GM10248 (cell line): ENCODE results near the gene FKBP15.

Experiments
- CTCF ChIA-PET: fragments of 300-600 bp; sonication (Branson Sonifier 250); formaldehyde crosslinking; extraction: SDS; loops from one replicate; lab custom pipeline; 2021; ENCODE audit warnings: antibody characterized with exemption; lab: Yijun Ruan, JAX
- POLR2A ChIA-PET: fragments of 350-650 bp; sonication (Branson Sonifier 250); formaldehyde crosslinking; extraction: SDS; loops from one replicate; lab custom pipeline; 2020; ENCODE audit warnings: antibody characterized with exemption; lab: Yijun Ruan, JAX
- DNase-seq: peaks from one replicate; pipeline ENCODE4 v3.0.0; 2012; ENCODE audit errors: extremely low spot score
- TF ChIP-seq, protein P1 (sequence below): IDR thresholded peaks from 2 replicates; pipeline ENCODE4 v1.5.1; 2012; ENCODE audit warnings: mild to moderate bottlenecking, low read depth; ENCODE audit errors: extremely low read depth, missing control alignments, control extremely low read depth

Gene FKBP15

DNA sequence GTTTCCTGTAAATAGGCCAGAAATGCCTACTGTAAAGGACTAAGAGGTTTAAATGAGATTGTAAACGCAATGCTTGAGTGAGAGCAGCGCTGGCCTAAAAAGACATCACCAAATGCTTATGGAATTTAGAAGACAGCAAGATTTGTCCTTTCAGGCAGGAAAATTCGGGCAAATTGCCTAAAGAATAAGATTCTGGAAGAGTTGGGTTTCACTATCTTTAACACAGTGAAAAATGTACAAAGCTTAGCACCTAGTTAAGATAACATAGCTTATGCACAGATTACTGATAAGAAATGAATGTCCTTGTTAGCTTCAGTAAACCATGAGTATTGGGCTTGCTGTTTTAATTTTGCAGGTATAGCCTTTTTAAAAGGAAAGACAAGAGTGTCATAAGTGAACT is 4.7 kb downstream of the FKBP15 start:
- no peak for DNase-seq
- TF ChIP-seq, protein P1, sequence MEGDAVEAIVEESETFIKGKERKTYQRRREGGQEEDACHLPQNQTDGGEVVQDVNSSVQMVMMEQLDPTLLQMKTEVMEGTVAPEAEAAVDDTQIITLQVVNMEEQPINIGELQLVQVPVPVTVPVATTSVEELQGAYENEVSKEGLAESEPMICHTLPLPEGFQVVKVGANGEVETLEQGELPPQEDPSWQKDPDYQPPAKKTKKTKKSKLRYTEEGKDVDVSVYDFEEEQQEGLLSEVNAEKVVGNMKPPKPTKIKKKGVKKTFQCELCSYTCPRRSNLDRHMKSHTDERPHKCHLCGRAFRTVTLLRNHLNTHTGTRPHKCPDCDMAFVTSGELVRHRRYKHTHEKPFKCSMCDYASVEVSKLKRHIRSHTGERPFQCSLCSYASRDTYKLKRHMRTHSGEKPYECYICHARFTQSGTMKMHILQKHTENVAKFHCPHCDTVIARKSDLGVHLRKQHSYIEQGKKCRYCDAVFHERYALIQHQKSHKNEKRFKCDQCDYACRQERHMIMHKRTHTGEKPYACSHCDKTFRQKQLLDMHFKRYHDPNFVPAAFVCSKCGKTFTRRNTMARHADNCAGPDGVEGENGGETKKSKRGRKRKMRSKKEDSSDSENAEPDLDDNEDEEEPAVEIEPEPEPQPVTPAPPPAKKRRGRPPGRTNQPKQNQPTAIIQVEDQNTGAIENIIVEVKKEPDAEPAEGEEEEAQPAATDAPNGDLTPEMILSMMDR: no peak
- ChIA-PET CTCF (no interaction called here), POLR2A (no interaction called here)

DNA sequence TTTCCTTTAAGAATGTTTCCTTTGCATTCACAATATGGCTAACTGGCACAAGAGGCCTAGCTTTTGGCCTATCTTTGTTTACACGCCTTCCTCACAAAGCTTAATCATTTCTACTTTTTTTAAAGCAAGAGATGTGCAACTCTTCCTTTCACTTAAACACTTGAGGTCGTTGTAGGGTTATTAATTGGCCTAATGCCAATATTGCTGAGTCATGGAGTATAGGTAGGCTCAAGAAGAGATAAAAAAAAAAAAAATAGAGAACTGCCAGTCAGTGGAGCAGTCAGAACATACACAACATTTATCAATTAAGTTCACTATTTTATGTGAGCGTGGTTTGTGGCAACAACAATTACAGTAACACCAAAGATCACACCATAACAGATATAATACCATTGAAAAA is 5.9 kb downstream of the FKBP15 start:
- POLR2A ChIA-PET: no interaction called here
- DNase-seq: no peak
- TF ChIP-seq, protein P1: no peak
- CTCF ChIA-PET: interaction anchor here (1.0 kb wide), 2 partner anchors 9 to 59 kb away, joined by 3 read pairs; partner anchors contain the start of gene CDC26

DNA sequence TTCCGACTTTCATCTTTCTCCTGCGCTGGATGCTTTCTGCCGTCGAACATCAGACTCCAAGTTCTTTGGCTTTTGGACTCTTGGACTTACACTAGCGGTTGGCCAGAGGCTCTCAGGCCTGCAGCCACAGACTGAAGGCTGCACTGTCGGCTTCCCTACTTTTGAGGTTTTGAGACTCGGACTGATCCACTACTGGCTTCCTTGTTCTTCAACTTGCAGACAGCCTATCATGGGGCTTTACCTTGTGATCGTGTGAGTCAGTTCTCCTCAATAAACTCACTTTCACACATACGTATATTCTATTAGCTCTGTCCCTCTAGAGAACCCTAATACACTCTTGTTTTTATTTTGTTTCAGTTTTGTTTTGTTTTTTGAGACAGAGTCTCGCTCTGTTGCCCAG is 10.3 kb downstream of the FKBP15 start:
- POLR2A ChIA-PET: no interaction called here
- TF ChIP-seq, protein P1: no peak
- DNase-seq: no peak
- CTCF ChIA-PET: interaction anchor here (0.8 to 1.5 kb wide), 3 partner anchors 8 to 64 kb away, joined by 3 to 6 read pairs (median 3); partner anchors contain the start of genes CDC26 and PRPF4

DNA sequence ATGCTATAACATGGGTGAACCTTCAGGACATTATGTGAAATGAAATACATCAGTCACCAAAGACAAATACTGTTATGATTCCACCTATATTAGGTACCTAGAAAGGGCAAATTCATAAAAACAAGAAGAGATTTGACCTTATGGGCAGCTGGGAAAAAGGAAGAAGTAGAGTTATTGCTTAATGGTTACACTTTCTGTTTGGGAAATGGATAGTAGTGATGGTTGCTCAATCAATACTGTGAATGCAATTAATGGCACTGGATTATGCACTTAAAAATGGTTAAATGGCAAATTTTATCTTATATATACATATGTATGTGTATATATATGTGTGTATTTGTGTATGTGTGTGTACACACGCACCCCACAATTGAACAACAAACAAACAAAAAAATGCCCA is 15.2 kb downstream of the FKBP15 start:
- DNase-seq: no peak
- CTCF ChIA-PET: interaction anchor here (0.8 to 4.9 kb wide), 4 partner anchors 9 to 15 kb away, joined by 3 to 21 read pairs (median 3); partner anchors contain the start of genes FKBP15 and SLC31A1
- POLR2A ChIA-PET: interaction anchor here (1.0 kb wide), 1 partner anchor 15 kb away, joined by 4 read pairs; the partner anchor contains the start of genes FKBP15 and SLC31A1
- TF ChIP-seq, protein P1: no peak

DNA sequence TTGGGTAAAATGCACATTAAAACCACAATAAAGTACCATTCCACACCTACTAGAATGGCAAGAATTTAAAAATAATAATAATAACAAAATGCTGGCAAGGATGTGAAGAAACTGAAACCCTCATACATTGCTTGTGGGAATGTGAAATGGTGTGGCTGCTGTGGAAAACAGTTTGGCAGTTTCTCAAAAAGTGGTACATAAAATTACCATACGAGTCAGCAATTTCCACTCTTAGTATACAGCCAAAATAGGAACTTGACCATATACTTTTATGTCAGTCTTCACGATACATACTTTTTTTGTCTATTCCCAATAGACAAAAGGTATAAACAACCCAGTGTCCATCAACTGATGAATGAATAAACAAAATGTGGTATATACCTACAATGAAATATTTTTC is 15.6 kb downstream of the FKBP15 start:
- TF ChIP-seq, protein P1: no peak
- ChIA-PET CTCF (interaction anchor here (1.4 to 4.9 kb wide), 2 partner anchors 15 kb away, joined by 3 to 21 read pairs; partner anchors contain the start of genes FKBP15 and SLC31A1), POLR2A (no interaction called here)
- DNase-seq: no peak

DNA sequence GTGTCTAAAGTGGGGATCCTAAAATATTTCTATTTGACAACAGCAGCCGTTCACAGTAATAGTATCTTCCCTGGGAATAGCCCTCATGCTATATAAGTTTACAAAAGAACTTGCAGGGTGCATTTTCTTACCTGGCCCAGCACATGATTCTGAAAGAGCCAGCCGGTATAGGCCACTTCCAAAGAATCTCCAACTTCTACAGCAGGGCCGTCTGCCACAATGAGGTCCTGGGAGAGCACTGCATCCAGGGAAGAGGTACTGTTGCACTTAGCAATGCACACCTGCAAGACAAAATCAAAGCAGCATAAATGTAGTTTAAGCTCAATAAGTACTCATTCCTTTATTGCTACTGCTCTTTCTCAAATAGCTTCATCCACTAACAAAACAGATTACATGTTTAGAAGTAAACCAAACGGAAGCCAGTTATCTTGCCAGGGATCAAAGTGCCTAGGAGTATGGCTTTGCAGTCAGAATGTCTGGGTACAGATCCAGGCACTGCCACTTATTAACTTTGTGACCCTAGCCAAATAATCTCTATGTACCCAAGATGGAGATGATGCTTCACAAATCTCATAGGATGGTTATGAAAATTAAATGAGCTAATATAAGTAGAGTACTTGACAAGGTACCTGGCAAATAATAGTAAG is 21.3 kb downstream of the FKBP15 start:
- POLR2A ChIA-PET: interaction anchor here (0.7 kb wide), 1 partner anchor 21 kb away, joined by 4 read pairs; the partner anchor contains the start of genes FKBP15 and SLC31A1
- TF ChIP-seq, protein P1: no peak
- no peak for DNase-seq
- CTCF ChIA-PET: interaction anchor here (3.3 kb wide), 1 partner anchor 9 kb away, joined by 10 read pairs; no protein-coding TSS in a partner anchor
